PFSK-1 (cell line): ENCODE results near the gene LCK.

Experiments
- FOXP2 ChIP-seq: optimal IDR thresholded peaks from 2 replicates; pipeline ENCODE3; 2011; ENCODE audit warnings: borderline replicate concordance, control low read depth, inconsistent platforms; ENCODE audit not compliant: insufficient read depth; ENCODE audit errors: extremely low read length, extremely low read depth
- POLR2AphosphoS5 ChIP-seq: IDR thresholded peaks from 2 replicates; pipeline ENCODE4 v1.6.1; 2012; ENCODE audit warnings: low read depth, mild to moderate bottlenecking, control low read depth, low read length, moderate library complexity
- SIN3A ChIP-seq: IDR thresholded peaks from 2 replicates; pipeline ENCODE4 v1.6.1; 2012; ENCODE audit warnings: mild to moderate bottlenecking, low read length, moderate library complexity, borderline replicate concordance; ENCODE audit not compliant: insufficient read depth
- TAF1 ChIP-seq: IDR thresholded peaks from 2 replicates; pipeline ENCODE4 v1.6.1; 2012; ENCODE audit warnings: low read length, control low read depth, borderline replicate concordance; ENCODE audit not compliant: insufficient read depth
- TF ChIP-seq, protein P1 (sequence below), 2 experiments: IDR thresholded peaks; 2 replicates each; pipeline versions ENCODE4 v1.6.1 to v1.8.0; 2011 to 2012; ENCODE audit warnings: low read depth in 2 of 2, low read length in 2 of 2, control low read depth in 1 of 2, inconsistent platforms in 1 of 2, mild to moderate bottlenecking in 1 of 2, moderate library complexity in 1 of 2; ENCODE audit not compliant: insufficient read depth in 1 of 2

Gene LCK

DNA sequence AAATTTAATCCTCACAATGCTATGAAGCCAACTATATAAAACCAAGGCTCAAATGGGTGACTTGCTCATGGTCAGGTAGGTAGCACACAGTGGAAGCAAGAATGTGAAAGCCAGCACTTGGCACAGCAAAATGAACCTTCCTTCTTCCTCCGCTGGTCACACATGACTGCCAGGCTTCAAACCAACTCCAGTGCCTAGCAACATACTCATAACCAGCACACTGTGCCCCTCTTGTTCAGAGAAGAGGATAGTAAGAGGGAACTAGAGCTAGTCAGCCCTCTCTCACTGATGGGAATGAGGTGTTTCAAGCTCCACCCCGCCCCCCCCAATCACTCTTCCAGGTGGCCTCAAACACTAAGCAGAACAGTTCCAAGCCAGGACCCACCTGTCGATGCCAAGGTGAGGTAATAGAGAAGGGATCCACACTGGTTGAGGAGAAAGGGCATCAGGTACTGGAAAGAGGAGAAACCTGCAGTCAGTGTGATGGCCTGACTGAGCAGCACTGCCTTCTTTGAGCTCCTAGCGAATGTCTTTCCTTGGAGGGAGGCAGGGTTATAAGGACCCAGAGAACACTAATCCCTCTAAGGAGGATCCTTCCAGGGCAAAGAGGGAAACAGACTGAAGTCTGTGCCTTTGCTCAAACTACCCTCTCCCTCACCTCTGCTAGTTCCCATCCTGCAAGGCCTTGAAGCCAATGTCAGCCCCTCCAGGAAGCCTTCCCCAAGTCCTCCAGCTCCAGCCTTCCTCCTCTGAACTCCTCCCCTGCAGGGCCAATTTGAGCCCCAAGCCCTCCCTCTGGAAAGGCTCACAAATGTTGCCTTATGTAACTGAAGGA, 30.1 kb upstream of the LCK start:
- TF ChIP-seq, protein P1, sequence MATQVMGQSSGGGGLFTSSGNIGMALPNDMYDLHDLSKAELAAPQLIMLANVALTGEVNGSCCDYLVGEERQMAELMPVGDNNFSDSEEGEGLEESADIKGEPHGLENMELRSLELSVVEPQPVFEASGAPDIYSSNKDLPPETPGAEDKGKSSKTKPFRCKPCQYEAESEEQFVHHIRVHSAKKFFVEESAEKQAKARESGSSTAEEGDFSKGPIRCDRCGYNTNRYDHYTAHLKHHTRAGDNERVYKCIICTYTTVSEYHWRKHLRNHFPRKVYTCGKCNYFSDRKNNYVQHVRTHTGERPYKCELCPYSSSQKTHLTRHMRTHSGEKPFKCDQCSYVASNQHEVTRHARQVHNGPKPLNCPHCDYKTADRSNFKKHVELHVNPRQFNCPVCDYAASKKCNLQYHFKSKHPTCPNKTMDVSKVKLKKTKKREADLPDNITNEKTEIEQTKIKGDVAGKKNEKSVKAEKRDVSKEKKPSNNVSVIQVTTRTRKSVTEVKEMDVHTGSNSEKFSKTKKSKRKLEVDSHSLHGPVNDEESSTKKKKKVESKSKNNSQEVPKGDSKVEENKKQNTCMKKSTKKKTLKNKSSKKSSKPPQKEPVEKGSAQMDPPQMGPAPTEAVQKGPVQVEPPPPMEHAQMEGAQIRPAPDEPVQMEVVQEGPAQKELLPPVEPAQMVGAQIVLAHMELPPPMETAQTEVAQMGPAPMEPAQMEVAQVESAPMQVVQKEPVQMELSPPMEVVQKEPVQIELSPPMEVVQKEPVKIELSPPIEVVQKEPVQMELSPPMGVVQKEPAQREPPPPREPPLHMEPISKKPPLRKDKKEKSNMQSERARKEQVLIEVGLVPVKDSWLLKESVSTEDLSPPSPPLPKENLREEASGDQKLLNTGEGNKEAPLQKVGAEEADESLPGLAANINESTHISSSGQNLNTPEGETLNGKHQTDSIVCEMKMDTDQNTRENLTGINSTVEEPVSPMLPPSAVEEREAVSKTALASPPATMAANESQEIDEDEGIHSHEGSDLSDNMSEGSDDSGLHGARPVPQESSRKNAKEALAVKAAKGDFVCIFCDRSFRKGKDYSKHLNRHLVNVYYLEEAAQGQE (IDR thresholded peaks at IDR 0.05; ENCODE audit: insufficient read depth in 1 of 2, low read depth in 2 of 2, low read length in 2 of 2): no peak
- TF ChIP-seq FOXP2 (no peak), TAF1 (no peak), SIN3A (no peak), POLR2AphosphoS5 (no peak)

DNA sequence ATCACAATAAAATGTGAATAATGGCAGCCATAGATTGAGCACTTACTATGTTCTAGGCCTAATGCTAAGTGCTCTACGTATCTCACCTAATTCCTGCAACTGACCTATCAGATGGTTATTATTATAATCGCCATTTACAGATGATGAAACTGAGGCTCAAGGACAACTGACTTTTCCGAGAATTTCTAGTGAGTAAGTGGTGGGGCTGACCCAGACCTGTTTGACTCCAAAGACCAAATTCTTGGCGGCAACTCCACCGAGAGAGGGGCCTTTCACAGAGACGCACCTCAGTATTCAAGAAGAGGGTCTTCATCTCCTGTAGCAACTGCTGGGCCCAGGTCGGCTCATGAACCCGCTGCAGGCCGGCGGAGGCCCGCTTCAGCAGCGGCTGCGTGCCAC, 29.5 kb upstream of the LCK start:
- TF ChIP-seq TAF1: no peak
- TF ChIP-seq, protein P1 (IDR thresholded peaks at IDR 0.05; ENCODE audit: insufficient read depth in 1 of 2, low read depth in 2 of 2, low read length in 2 of 2): no peak
- no peak for TF ChIP-seq SIN3A
- TF ChIP-seq POLR2AphosphoS5: no peak
- TF ChIP-seq FOXP2: no peak

DNA sequence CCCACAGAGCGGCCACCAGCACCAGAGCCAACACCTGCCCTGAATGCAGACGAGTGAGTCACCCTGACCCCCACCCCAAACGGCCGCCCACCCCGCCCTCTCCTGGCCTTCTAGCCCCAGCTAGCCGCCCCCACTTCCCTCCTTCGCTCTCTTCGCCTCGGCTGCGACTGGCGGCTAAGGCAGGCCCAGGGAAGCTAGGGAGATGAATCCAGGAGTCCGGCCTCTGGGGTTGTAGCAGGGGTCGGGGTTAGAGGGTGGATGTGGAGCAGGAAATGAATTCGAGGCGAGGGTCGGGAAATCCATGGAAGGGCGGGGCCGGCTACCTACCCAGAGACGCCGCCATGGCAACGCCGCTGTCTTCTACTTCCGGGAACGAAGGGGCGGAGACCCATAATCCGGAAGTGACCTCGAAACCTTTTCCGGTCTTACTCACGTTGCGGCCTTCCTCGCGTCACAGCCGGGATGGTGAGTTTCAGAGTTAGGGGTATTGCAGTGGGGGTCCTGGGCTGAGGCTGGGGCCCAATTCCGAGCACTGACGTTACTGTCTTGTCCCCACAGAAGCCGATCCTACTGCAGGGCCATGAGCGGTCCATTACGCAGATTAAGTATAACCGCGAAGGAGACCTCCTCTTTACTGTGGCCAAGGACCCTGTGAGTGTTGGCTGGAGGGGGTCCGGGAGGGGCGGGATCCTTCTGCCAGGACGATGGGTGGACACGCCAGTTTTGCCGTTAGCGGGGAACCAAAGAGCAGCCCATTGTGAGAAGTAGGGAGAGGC, 28.9 kb upstream of the LCK start, which contains the start of the genes EIF3I and TMEM234:
TSS of gene EIF3I (plus strand) at position 428 of the 776 bp plus-strand sequence. CDS start at position 463, 35 bp downstream.
TSS of gene TMEM234 (minus strand) at position 374 of the 776 bp plus-strand sequence. CDS start at position 343, 31 bp downstream.
- TF ChIP-seq SIN3A (no peak), FOXP2 (no peak), TAF1 (peak; percentile 87), POLR2AphosphoS5 (peak; percentile 94)

DNA sequence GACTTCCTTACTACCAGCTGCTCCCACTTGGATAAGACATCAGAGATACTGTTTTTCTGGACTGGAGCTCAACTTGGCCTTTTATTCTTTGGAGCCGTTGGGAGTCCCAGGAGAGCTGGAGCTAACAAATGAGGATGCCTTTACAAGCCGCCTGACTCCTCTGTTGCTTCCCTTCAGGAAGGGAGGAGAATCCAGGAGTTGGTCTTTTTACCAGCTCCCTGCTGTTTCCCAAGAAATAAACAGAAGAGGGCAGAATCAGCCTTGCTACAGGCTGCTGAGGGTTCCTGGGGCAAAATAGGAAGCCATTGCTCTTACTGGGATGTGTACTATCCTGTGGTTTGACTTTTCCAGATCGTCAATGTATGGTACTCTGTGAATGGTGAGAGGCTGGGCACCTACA, 27.4 kb upstream of the LCK start:
- TF ChIP-seq SIN3A (no peak), TAF1 (no peak), FOXP2 (no peak), POLR2AphosphoS5 (no peak)
- TF ChIP-seq, protein P1 (IDR thresholded peaks at IDR 0.05; ENCODE audit: insufficient read depth in 1 of 2, low read depth in 2 of 2, low read length in 2 of 2): no peak

DNA sequence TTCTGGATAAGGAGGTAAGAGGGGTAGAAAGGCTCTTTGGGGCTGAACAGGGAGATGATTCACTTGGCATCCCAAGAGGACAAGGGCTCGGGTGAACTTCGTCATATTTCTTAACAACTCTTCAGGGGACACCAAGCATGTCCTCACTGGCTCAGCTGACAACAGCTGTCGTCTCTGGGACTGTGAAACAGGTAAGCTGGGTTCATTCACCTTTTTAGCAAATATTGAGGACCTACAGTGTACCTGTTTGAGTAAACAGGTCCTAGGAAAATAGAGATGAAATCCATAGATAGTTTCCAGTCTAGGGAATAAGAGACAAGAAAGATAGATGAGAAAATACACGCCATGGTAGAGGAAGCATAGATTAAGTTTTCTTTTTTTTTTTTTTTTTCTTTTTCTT, 26.8 kb upstream of the LCK start:
- no peak for TF ChIP-seq TAF1
- TF ChIP-seq, protein P1 (IDR thresholded peaks at IDR 0.05; ENCODE audit: insufficient read depth in 1 of 2, low read depth in 2 of 2, low read length in 2 of 2): no peak
- no peak for TF ChIP-seq FOXP2
- no peak for TF ChIP-seq SIN3A
- TF ChIP-seq POLR2AphosphoS5: no peak
